HepG2 (cell line): ENCODE data around the gene SOX8.

ENCODE experiments used
- BRD4 ChIP-seq: sonication (generic); formaldehyde crosslinking; IDR thresholded peaks from 2 replicates; pipeline ENCODE4 v1.4.0; 2020; ENCODE audit warnings: missing genetic modification reagents
- CEBPB ChIP-seq: IDR thresholded peaks from 2 replicates; pipeline ENCODE4 v1.6.1; 2011; ENCODE audit warnings: low read depth, low read length, improper control_type of control experiment, borderline replicate concordance
- EZH2 ChIP-seq: conservative IDR thresholded peaks from 2 replicates; pipeline ENCODE4 v1.6.1; 2012; ENCODE audit warnings: mild to moderate bottlenecking, low read depth, low read length, moderate library complexity
- HMGXB4 ChIP-seq, 2 experiments: sonication (generic) in 1 of 2; formaldehyde crosslinking in 1 of 2; IDR thresholded peaks; 2 replicates each; pipeline versions ENCODE4 v1.4.0 to v1.6.1; 2018 to 2020; ENCODE audit warnings: missing genetic modification reagents in 2 of 2, borderline replicate concordance in 1 of 2, low read depth in 1 of 2, mild to moderate bottlenecking in 1 of 2, missing biosample characterization in 1 of 2
- MAFK ChIP-seq, 2 experiments: IDR thresholded peaks in 1 of 2; conservative IDR thresholded peaks in 1 of 2; 2 replicates each; pipeline ENCODE4 v1.6.1; 2011; ENCODE audit warnings: improper control_type of control experiment in 2 of 2, low read length in 2 of 2
- SMC3 ChIP-seq: IDR thresholded peaks from 2 replicates; pipeline ENCODE4 v1.6.1; 2011; ENCODE audit warnings: low read length, improper control_type of control experiment
- SP5 ChIP-seq: IDR thresholded peaks from 2 replicates; pipeline ENCODE4 v1.6.1; 2016; ENCODE audit warnings: low read depth, borderline replicate concordance
- THAP9 ChIP-seq: sonication (generic); formaldehyde crosslinking; IDR thresholded peaks from 2 replicates; pipeline ENCODE4; 2020; ENCODE audit warnings: missing genetic modification reagents, mild to moderate bottlenecking, borderline replicate concordance
- ZNF160 ChIP-seq: sonication (generic); formaldehyde crosslinking; IDR thresholded peaks from 2 replicates; pipeline ENCODE4 v1.8.0; 2022; ENCODE audit warnings: mild to moderate bottlenecking, inconsistent platforms, missing genetic modification reagents

- TF ChIP-seq SP5 (CRISPR knock-in tag) (no peak), EZH2 (no peak), BRD4 (CRISPR knock-in tag) (no peak), MAFK (conservative IDR thresholded peaks at IDR 0.05 in 1 of 2, IDR thresholded peaks at IDR 0.05 in 1 of 2; ENCODE audit: low read length in 2 of 2) (no peak), SMC3 (no peak), THAP9 (no peak), CEBPB (no peak), ZNF160 (CRISPR knock-in tag) (no peak), HMGXB4 (CRISPR knock-in tag; IDR thresholded peaks at IDR 0.05; ENCODE audit: borderline replicate concordance in 1 of 2, low read depth in 1 of 2) (no peak)
Measured at GRCh38 chr16:951660-952301, 29.8 kb upstream of the SOX8 start.
